Measurements from ENCODE around the gene ERBB2. TPM values are rescaled to one million over a fixed set of nuclear protein-coding genes. Genes with fewer than 3 reads are reported as not detected.

The ERBB2 gene
- total and polyA plus RNA-seq, 2 of the 13 experiments (the other 11 are each of a cell fraction or from before 2014, with no cell fraction given): 57.7 to 64.1 TPM

GRCh38 chr17:39687546-39688474 lies 12.1 kb upstream of the ERBB2 start, which contains the start of gene PGAP3 (continued):
- TF ChIP-seq REST (IDR thresholded peaks at IDR 0.05; ENCODE audit: borderline replicate concordance in 1 of 2, low read depth in 1 of 2, low read length in 2 of 2) (peak in 1 of 2 experiments; percentile 61; a peak in 1 of 4 replicates), HNRNPH1 (optimal IDR thresholded peaks at IDR 0.05; ENCODE audit: low read depth, low read length) (no peak), ARNTL (CRISPR knock-in tag; IDR thresholded peaks at IDR 0.05) (no peak), NFKB2 (CRISPR knock-in tag; IDR thresholded peaks at IDR 0.05; ENCODE audit: borderline replicate concordance) (peak; percentile 82; the same call in 1 of the 2 replicates), ZNF546 (CRISPR knock-in tag; conservative IDR thresholded peaks at IDR 0.05) (0 out of 2 replicates have a peak, but pooled peaks have one; percentile 3), HNF4G (IDR thresholded peaks at IDR 0.05; ENCODE audit: borderline replicate concordance, low read depth, low read length) (no peak), HNF4G (CRISPR knock-in tag; IDR thresholded peaks at IDR 0.05; ENCODE audit: borderline replicate concordance, low read depth) (no peak; the same call in none of the 2 replicates), SNRNP70 (IDR thresholded peaks at IDR 0.05; ENCODE audit: low read depth, low read length) (no peak), ZBTB20 (CRISPR knock-in tag; IDR thresholded peaks at IDR 0.05; ENCODE audit: borderline replicate concordance, low read depth) (no peak), ATF7-NPFF (CRISPR knock-in tag; IDR thresholded peaks at IDR 0.05; ENCODE audit: low read depth) (no peak), GATAD2A (CRISPR knock-in tag; IDR thresholded peaks at IDR 0.05) (no peak; the same call in 1 of the 2 replicates), SOX6 (IDR thresholded peaks at IDR 0.05) (no peak), SOX6 (CRISPR knock-in tag; IDR thresholded peaks at IDR 0.05) (no peak), ISL2 (CRISPR knock-in tag; IDR thresholded peaks at IDR 0.05) (peak; percentile 63), ZNF570 (CRISPR knock-in tag; IDR thresholded peaks at IDR 0.05; ENCODE audit: borderline replicate concordance) (no peak), WIZ (CRISPR knock-in tag; IDR thresholded peaks at IDR 0.05) (no peak), ZC3H13 (CRISPR knock-in tag; IDR thresholded peaks at IDR 0.05) (0 out of 2 replicates have a peak, but pooled peaks have one; percentile 54), ARID5B (CRISPR knock-in tag; IDR thresholded peaks at IDR 0.05) (peak; percentile 17)
- TF ChIP-seq, protein P1, sequence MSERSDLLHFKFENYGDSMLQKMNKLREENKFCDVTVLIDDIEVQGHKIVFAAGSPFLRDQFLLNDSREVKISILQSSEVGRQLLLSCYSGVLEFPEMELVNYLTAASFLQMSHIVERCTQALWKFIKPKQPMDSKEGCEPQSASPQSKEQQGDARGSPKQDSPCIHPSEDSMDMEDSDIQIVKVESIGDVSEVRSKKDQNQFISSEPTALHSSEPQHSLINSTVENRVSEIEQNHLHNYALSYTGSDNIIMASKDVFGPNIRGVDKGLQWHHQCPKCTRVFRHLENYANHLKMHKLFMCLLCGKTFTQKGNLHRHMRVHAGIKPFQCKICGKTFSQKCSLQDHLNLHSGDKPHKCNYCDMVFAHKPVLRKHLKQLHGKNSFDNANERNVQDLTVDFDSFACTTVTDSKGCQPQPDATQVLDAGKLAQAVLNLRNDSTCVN (CRISPR knock-in tag; IDR thresholded peaks at IDR 0.05; ENCODE audit: borderline replicate concordance): 0 out of 2 replicates have a peak, but pooled peaks have one; percentile 21
